Measurements from ENCODE around the gene TNFRSF13B. TPM values are rescaled to one million over a fixed set of nuclear protein-coding genes. Genes with fewer than 3 reads are reported as not detected.

Gene TNFRSF13B
- total and polyA plus RNA-seq, 8 donors = 0.25 to 1.8 (median 1.1) TPM; not detected in 4

- Histone ChIP-seq H3K4me1 (no peaks in the 10 kb centered on the region), H3K36me3 (no peaks in the 10 kb centered on the region), H3K27me3 (peaks cover 0 to 7% (median 0%) of the 10 kb centered on the region in 3 donors), H3K4me3 (no peak overlapping the region), H3K9me3 (no peaks in the 10 kb centered on the region), H3K27ac (no peak overlapping the region)
- intact Hi-C loops (cut with DNase I; ENCODE audit: low total_unique reads) = no loop called here
- WGBS, 5 donors = 42 to 86% (median 53%) methylated on average over 5 to 11 of the region's 11 CpGs
- DNase-seq = peak; percentile 67 to 74
- TF ChIP-seq POLR2AphosphoS5 (IDR thresholded peaks at IDR 0.05) (no peak), CTCF (IDR thresholded peaks at IDR 0.05) (peak in 2 of 7 experiments; percentile 7 to 24)
Measured at GRCh38 chr17:16915752-16916556, 56.0 kb downstream of the TNFRSF13B start.

GRCh38 chr17:16913463-16913862 is 58.5 kb downstream of the TNFRSF13B start:
- Histone ChIP-seq H3K27ac (no peak overlapping the region), H3K4me3 (no peak overlapping the region), H3K9me3 (no peaks in the 10 kb centered on the region), H3K27me3 (peaks cover 0 to 13% (median 0%) of the 10 kb centered on the region in 3 donors), H3K4me1 (no peaks in the 10 kb centered on the region), H3K36me3 (no peaks in the 10 kb centered on the region)
- intact Hi-C loops (cut with DNase I; ENCODE audit: low total_unique reads) = no loop called here
- TF ChIP-seq POLR2AphosphoS5 (IDR thresholded peaks at IDR 0.05) = no peak
- TF ChIP-seq CTCF (IDR thresholded peaks at IDR 0.05) = no peak
- TF ChIP-seq POLR2A (IDR thresholded peaks at IDR 0.05) = no peak
- TF ChIP-seq EP300 (IDR thresholded peaks at IDR 0.05) = no peak
- WGBS, 5 donors = 85 to 88% (median 87%) methylated on average over 2 of the region's 2 CpGs
- DNase-seq = no peak

GRCh38 chr17:16912021-16912962 is 59.6 kb downstream of the TNFRSF13B start:
- WGBS, 5 donors = 83 to 92% (median 88%) methylated on average over 17 of the region's 17 CpGs
- Histone ChIP-seq H3K4me3 (no peak overlapping the region), H3K36me3 (no peaks in the 10 kb centered on the region), H3K9me3 (no peaks in the 10 kb centered on the region), H3K27me3 (peaks cover 0 to 19% (median 0%) of the 10 kb centered on the region in 3 donors), H3K27ac (no peak overlapping the region), H3K4me1 (no peaks in the 10 kb centered on the region)
- intact Hi-C loops (cut with DNase I; ENCODE audit: low total_unique reads) = no loop called here
- TF ChIP-seq POLR2AphosphoS5 (IDR thresholded peaks at IDR 0.05) (no peak), CTCF (IDR thresholded peaks at IDR 0.05) (no peak), EP300 (IDR thresholded peaks at IDR 0.05) (no peak), POLR2A (IDR thresholded peaks at IDR 0.05) (no peak)
- peak in 1 of 2 donors; percentile 17 for DNase-seq

GRCh38 chr17:16911141-16911937 is 60.6 kb downstream of the TNFRSF13B start:
- intact Hi-C loops (cut with DNase I; ENCODE audit: low total_unique reads) = no loop called here
- H3K9me3 ChIP-seq = no peaks in the 10 kb centered on the region
- 78 to 89% (median 85%) methylated on average over 16 to 17 of the region's 17 CpGs for WGBS, 5 donors

More at GRCh38 chr17:16911141-16911937, 60.6 kb downstream of the TNFRSF13B start:
- TF ChIP-seq EP300 (IDR thresholded peaks at IDR 0.05) = no peak
- TF ChIP-seq POLR2AphosphoS5 (IDR thresholded peaks at IDR 0.05) = no peak
- no peak for TF ChIP-seq CTCF (IDR thresholded peaks at IDR 0.05)
- no peak for TF ChIP-seq POLR2A (IDR thresholded peaks at IDR 0.05)
- Histone ChIP-seq H3K36me3 (no peaks in the 10 kb centered on the region), H3K27me3 (peaks cover 0 to 20% (median 0%) of the 10 kb centered on the region in 3 donors), H3K27ac (no peak overlapping the region), H3K4me1 (no peaks in the 10 kb centered on the region), H3K4me3 (no peak overlapping the region)
- peak; percentile 18 to 69 for DNase-seq

All from stomach (tissue), 9 donors.